Activated naive CD8-positive, alpha-beta T cell treated with anti-CD3 and anti-CD28 coated beads for 36 hours (primary cell): Measurements from ENCODE around the gene COL18A1. TPM values are rescaled to one million over a fixed set of nuclear protein-coding genes. Genes with fewer than 3 reads are reported as not detected.
A peak's percentile ranks its signal among the peaks of the same experiment; 100 is the strongest.
"Not testable (repeated sequence)": the region's sequence is repeated elsewhere in the genome, so short reads cannot be mapped to it uniquely, and the experiment has no call there.

Source experiments
- DNase-seq: peaks from one replicate; pipeline ENCODE4 v3.0.0; 2021
- H3K27ac Mint-ChIP-seq: one replicate; pipeline ENCODE4 v1.8.0; 2022; ENCODE audit warnings: mild to moderate bottlenecking, moderate library complexity, mixed read lengths
- H3K27me3 Mint-ChIP-seq: one replicate; pipeline ENCODE4 v1.8.0; 2022; ENCODE audit warnings: mild to moderate bottlenecking, mixed read lengths
- H3K36me3 Mint-ChIP-seq: one replicate; pipeline ENCODE4 v1.8.0; 2021; ENCODE audit warnings: mild to moderate bottlenecking, mixed read lengths
- H3K4me1 Mint-ChIP-seq: one replicate; pipeline ENCODE4 v1.8.0; 2021; ENCODE audit warnings: mixed read lengths
- H3K4me3 Mint-ChIP-seq: one replicate; pipeline ENCODE4 v1.8.0; 2022; ENCODE audit warnings: mild to moderate bottlenecking, moderate library complexity, mixed read lengths
- H3K9me3 Mint-ChIP-seq: one replicate; pipeline ENCODE4 v1.8.0; 2022; ENCODE audit warnings: mixed read lengths
- total RNA-seq, 2 experiments: library from RNA; stranded (reverse); gene quantifications; one replicate each; pipeline ENCODE4 v1.2.3, GENCODE V29; 2021

Gene COL18A1
- total RNA-seq, 2 experiments from 2014 or later, result 3.5 to 4.0 TPM

GRCh38 chr21:45518742-45519141 lies 113.8 kb downstream of the COL18A1 start:
- no peak overlapping the region for H3K4me3 Mint-ChIP-seq

GRCh38 chr21:45519182-45519581 lies 114.2 kb downstream of the COL18A1 start:
- H3K27me3 Mint-ChIP-seq, result no peaks in the 10 kb centered on the region
- H3K9me3 Mint-ChIP-seq, result peaks cover 39% of the 10 kb centered on the region
- DNase-seq, result no peak
- H3K4me3 Mint-ChIP-seq, result no peak overlapping the region
- H3K4me1 Mint-ChIP-seq, result peaks cover 14% of the 10 kb centered on the region
- no peak overlapping the region for H3K27ac Mint-ChIP-seq
- H3K36me3 Mint-ChIP-seq, result peaks cover 66% of the 10 kb centered on the region

More at GRCh38 chr21:45518742-45519141, 113.8 kb downstream of the COL18A1 start:
- peaks cover 39% of the 10 kb centered on the region for H3K9me3 Mint-ChIP-seq
- H3K4me1 Mint-ChIP-seq, result peaks cover 14% of the 10 kb centered on the region
- no peaks in the 10 kb centered on the region for H3K27me3 Mint-ChIP-seq
- peaks cover 66% of the 10 kb centered on the region for H3K36me3 Mint-ChIP-seq
- DNase-seq, result no peak
- peak overlapping the region; percentile 70 for H3K27ac Mint-ChIP-seq

- H3K4me1 Mint-ChIP-seq, result peaks cover 14% of the 10 kb centered on the region
- no peaks in the 10 kb centered on the region for H3K27me3 Mint-ChIP-seq
- no peak for DNase-seq
- peaks cover 68% of the 10 kb centered on the region for H3K36me3 Mint-ChIP-seq
- no peak overlapping the region for H3K4me3 Mint-ChIP-seq
- no peak overlapping the region for H3K27ac Mint-ChIP-seq
- peaks cover 39% of the 10 kb centered on the region for H3K9me3 Mint-ChIP-seq
Observed at GRCh38 chr21:45521241-45521640, 116.3 kb downstream of the COL18A1 start.

GRCh38 chr21:45522381-45522780 lies 117.4 kb downstream of the COL18A1 start:
- peaks cover 12% of the 10 kb centered on the region for H3K4me1 Mint-ChIP-seq
- H3K9me3 Mint-ChIP-seq, result peaks cover 39% of the 10 kb centered on the region
- no peaks in the 10 kb centered on the region for H3K27me3 Mint-ChIP-seq
- H3K4me3 Mint-ChIP-seq, result no peak overlapping the region
- H3K27ac Mint-ChIP-seq, result no peak overlapping the region
- no peak for DNase-seq
- peaks cover 70% of the 10 kb centered on the region for H3K36me3 Mint-ChIP-seq

GRCh38 chr21:45522986-45523385 lies 118.0 kb downstream of the COL18A1 start:
- DNase-seq, result no peak
- peaks cover 36% of the 10 kb centered on the region for H3K9me3 Mint-ChIP-seq
- H3K27ac Mint-ChIP-seq, result no peak overlapping the region
- H3K4me1 Mint-ChIP-seq, result peaks cover 8% of the 10 kb centered on the region
- no peaks in the 10 kb centered on the region for H3K27me3 Mint-ChIP-seq
- peaks cover 69% of the 10 kb centered on the region for H3K36me3 Mint-ChIP-seq
- H3K4me3 Mint-ChIP-seq, result no peak overlapping the region

GRCh38 chr21:45523411-45524101 lies 118.6 kb downstream of the COL18A1 start:
- H3K9me3 Mint-ChIP-seq, result peaks cover 30% of the 10 kb centered on the region
- DNase-seq, result no peak
- H3K27ac Mint-ChIP-seq, result no peak overlapping the region
- no peak overlapping the region for H3K4me3 Mint-ChIP-seq
- H3K27me3 Mint-ChIP-seq, result no peaks in the 10 kb centered on the region
- peaks cover 66% of the 10 kb centered on the region for H3K36me3 Mint-ChIP-seq
- peaks cover 2% of the 10 kb centered on the region for H3K4me1 Mint-ChIP-seq

- no peak for DNase-seq
- Mint-ChIP-seq H3K4me3 (no peak overlapping the region), H3K9me3 (peaks cover 18% of the 10 kb centered on the region), H3K27ac (no peak overlapping the region), H3K27me3 (no peaks in the 10 kb centered on the region), H3K36me3 (peaks cover 54% of the 10 kb centered on the region), H3K4me1 (no peaks in the 10 kb centered on the region)
Observed at GRCh38 chr21:45524756-45525152, 119.8 kb downstream of the COL18A1 start.

GRCh38 chr21:45525153-45525909 lies 120.4 kb downstream of the COL18A1 start:
- Mint-ChIP-seq H3K36me3 (peaks cover 48% of the 10 kb centered on the region), H3K9me3 (peaks cover 13% of the 10 kb centered on the region)

GRCh38 chr21:45525910-45526306 lies 120.9 kb downstream of the COL18A1 start:
- no peak overlapping the region for H3K4me3 Mint-ChIP-seq
- H3K9me3 Mint-ChIP-seq, result peaks cover 7% of the 10 kb centered on the region
- peaks cover 44% of the 10 kb centered on the region for H3K36me3 Mint-ChIP-seq
- H3K27ac Mint-ChIP-seq, result no peak overlapping the region
- H3K4me1 Mint-ChIP-seq, result no peaks in the 10 kb centered on the region
- DNase-seq, result no peak
- no peaks in the 10 kb centered on the region for H3K27me3 Mint-ChIP-seq

More at GRCh38 chr21:45525153-45525909, 120.4 kb downstream of the COL18A1 start:
- Mint-ChIP-seq H3K27ac (no peak overlapping the region), H3K4me3 (no peak overlapping the region), H3K4me1 (no peaks in the 10 kb centered on the region), H3K27me3 (no peaks in the 10 kb centered on the region)
- no peak for DNase-seq

- H3K36me3 Mint-ChIP-seq, result peaks cover 34% of the 10 kb centered on the region
- not testable (repeated sequence) for H3K27ac Mint-ChIP-seq, H3K27me3 Mint-ChIP-seq, H3K4me1 Mint-ChIP-seq, H3K9me3 Mint-ChIP-seq, DNase-seq, H3K4me3 Mint-ChIP-seq
Observed at GRCh38 chr21:45527151-45527999, 122.4 kb downstream of the COL18A1 start.

- no peak for DNase-seq
- no peak overlapping the region for H3K27ac Mint-ChIP-seq
- H3K36me3 Mint-ChIP-seq, result peaks cover 29% of the 10 kb centered on the region
- no peaks in the 10 kb centered on the region for H3K9me3 Mint-ChIP-seq
- no peaks in the 10 kb centered on the region for H3K27me3 Mint-ChIP-seq
- peaks cover 2% of the 10 kb centered on the region for H3K4me1 Mint-ChIP-seq
- no peak overlapping the region for H3K4me3 Mint-ChIP-seq
Observed at GRCh38 chr21:45528028-45528705, 123.2 kb downstream of the COL18A1 start.

GRCh38 chr21:45528981-45529784 lies 124.2 kb downstream of the COL18A1 start:
- DNase-seq, result no peak
- H3K36me3 Mint-ChIP-seq, result peaks cover 25% of the 10 kb centered on the region
- peaks cover 2% of the 10 kb centered on the region for H3K4me1 Mint-ChIP-seq
- H3K9me3 Mint-ChIP-seq, result no peaks in the 10 kb centered on the region
- H3K27ac Mint-ChIP-seq, result no peak overlapping the region
- H3K4me3 Mint-ChIP-seq, result no peak overlapping the region
- H3K27me3 Mint-ChIP-seq, result no peaks in the 10 kb centered on the region

GRCh38 chr21:45529785-45530422 lies 124.9 kb downstream of the COL18A1 start:
- Mint-ChIP-seq H3K36me3 (peaks cover 23% of the 10 kb centered on the region), H3K4me3 (no peak overlapping the region), H3K27ac (no peak overlapping the region), H3K4me1 (peaks cover 2% of the 10 kb centered on the region), H3K27me3 (no peaks in the 10 kb centered on the region), H3K9me3 (no peaks in the 10 kb centered on the region)
- no peak for DNase-seq
